MM.1S (cell line): ENCODE results near the gene PET100.

Experiments
- EZH2 ChIP-seq: fragments of 300-600 bp; sonication (generic); optimal IDR thresholded peaks from 2 replicates; pipeline ENCODE3; 2017; ENCODE audit warnings: low read depth, mild to moderate bottlenecking, antibody characterized with exemption, low read length, mixed read lengths
- EZH2phosphoT487 ChIP-seq: fragments of 300-600 bp; sonication (generic); IDR thresholded peaks from 2 replicates; pipeline ENCODE4 v1.6.1; 2018; ENCODE audit warnings: antibody characterized with exemption, low read length
- TF ChIP-seq, protein P1 (sequence below): fragments of 300-600 bp; sonication (generic); IDR thresholded peaks from 2 replicates; pipeline ENCODE4 v1.5.1; 2016; ENCODE audit warnings: antibody characterized with exemption, low read length, mixed read lengths

DNA sequence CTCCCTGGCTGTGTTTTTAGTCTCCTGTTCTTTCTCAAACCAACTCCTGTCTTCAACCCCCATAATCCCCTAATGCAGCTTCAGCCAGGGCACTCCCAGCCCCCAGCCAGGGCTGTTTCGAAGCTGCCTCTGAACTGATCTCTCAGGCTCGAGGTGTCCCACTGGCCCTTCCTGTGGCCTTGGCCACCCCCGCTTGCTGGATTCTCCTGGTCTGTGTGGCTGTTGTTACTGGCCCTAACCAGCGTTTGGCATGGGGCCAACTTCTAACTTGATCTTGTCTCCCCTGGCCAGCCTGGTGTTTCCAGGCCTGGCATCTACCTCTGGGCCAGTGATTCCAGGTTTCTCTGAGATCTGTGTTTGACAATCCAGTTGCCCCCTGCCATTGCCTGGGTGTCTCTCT lies 11.2 kb upstream of the PET100 start:
- TF ChIP-seq, protein P1, sequence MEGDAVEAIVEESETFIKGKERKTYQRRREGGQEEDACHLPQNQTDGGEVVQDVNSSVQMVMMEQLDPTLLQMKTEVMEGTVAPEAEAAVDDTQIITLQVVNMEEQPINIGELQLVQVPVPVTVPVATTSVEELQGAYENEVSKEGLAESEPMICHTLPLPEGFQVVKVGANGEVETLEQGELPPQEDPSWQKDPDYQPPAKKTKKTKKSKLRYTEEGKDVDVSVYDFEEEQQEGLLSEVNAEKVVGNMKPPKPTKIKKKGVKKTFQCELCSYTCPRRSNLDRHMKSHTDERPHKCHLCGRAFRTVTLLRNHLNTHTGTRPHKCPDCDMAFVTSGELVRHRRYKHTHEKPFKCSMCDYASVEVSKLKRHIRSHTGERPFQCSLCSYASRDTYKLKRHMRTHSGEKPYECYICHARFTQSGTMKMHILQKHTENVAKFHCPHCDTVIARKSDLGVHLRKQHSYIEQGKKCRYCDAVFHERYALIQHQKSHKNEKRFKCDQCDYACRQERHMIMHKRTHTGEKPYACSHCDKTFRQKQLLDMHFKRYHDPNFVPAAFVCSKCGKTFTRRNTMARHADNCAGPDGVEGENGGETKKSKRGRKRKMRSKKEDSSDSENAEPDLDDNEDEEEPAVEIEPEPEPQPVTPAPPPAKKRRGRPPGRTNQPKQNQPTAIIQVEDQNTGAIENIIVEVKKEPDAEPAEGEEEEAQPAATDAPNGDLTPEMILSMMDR: no peak
- TF ChIP-seq EZH2: no peak
- TF ChIP-seq EZH2phosphoT487: no peak
